Progenitor cell of endocrine pancreas (in vitro differentiated cells): ENCODE data around the gene TMEM135. TPM values are rescaled to one million over a fixed set of nuclear protein-coding genes. Genes with fewer than 3 reads are reported as not detected.

ENCODE experiments used
- DNase-seq: peaks from one replicate; pipeline ENCODE4 v3.0.0; 2021; ENCODE audit warnings: low spot score; ENCODE audit not compliant: unreplicated experiment
- H3K27ac Mint-ChIP-seq: 2 replicates; pipeline ENCODE4 v1.8.0; 2021; ENCODE audit warnings: mild to moderate bottlenecking, moderate library complexity, mixed read lengths
- H3K27me3 Mint-ChIP-seq: 2 replicates; pipeline ENCODE4 v1.8.0; 2021; ENCODE audit warnings: mixed read lengths
- H3K36me3 Mint-ChIP-seq: 2 replicates; pipeline ENCODE4 v1.8.0; 2022; ENCODE audit warnings: mixed read lengths; ENCODE audit not compliant: insufficient read depth
- H3K4me1 Mint-ChIP-seq: 2 replicates; pipeline ENCODE4 v1.8.0; 2021; ENCODE audit warnings: low read depth, mixed read lengths
- H3K4me3 Mint-ChIP-seq: 2 replicates; pipeline ENCODE4 v1.8.0; 2021; ENCODE audit warnings: low read depth, mild to moderate bottlenecking, moderate library complexity, mixed read lengths
- H3K9me3 Mint-ChIP-seq: 2 replicates; pipeline ENCODE4 v1.8.0; 2021; ENCODE audit warnings: low read depth, mixed read lengths
- CTCF ChIP-seq: fragments of 200-600 bp; sonication (generic); IDR thresholded peaks from one replicate; pipeline ENCODE4 v1.5.0; 2021; ENCODE audit warnings: antibody characterized with exemption, mild to moderate bottlenecking; ENCODE audit not compliant: unreplicated experiment
- total RNA-seq: library from RNA; stranded (reverse); gene quantifications from 2 replicates; pipeline ENCODE4 v1.2.1, GENCODE V29; 2021

The TMEM135 gene
- total RNA-seq, 1 donor from 2014 or later = 33.0 TPM

GRCh38 chr11:87059596-87060390 lies 22.1 kb downstream of the TMEM135 start:
- Mint-ChIP-seq H3K27ac (no peak overlapping the region), H3K36me3 (peaks cover 3% of the 10 kb centered on the region), H3K4me1 (no peaks in the 10 kb centered on the region), H3K9me3 (no peaks in the 10 kb centered on the region), H3K4me3 (no peak overlapping the region), H3K27me3 (no peaks in the 10 kb centered on the region)
- DNase-seq = no peak
- TF ChIP-seq CTCF = no peak

- Mint-ChIP-seq H3K27ac (no peak overlapping the region), H3K9me3 (no peaks in the 10 kb centered on the region), H3K27me3 (no peaks in the 10 kb centered on the region), H3K36me3 (peaks cover 3% of the 10 kb centered on the region), H3K4me1 (no peaks in the 10 kb centered on the region), H3K4me3 (no peak overlapping the region)
- DNase-seq = no peak
- TF ChIP-seq CTCF = no peak
Measured at GRCh38 chr11:87061766-87062165, 24.0 kb downstream of the TMEM135 start.

- TF ChIP-seq CTCF = no peak
- no peaks in the 10 kb centered on the region for H3K9me3 Mint-ChIP-seq
- no peak overlapping the region for H3K27ac Mint-ChIP-seq
- no peaks in the 10 kb centered on the region for H3K4me1 Mint-ChIP-seq
- H3K27me3 Mint-ChIP-seq = no peaks in the 10 kb centered on the region
- no peak for DNase-seq
- no peak overlapping the region for H3K4me3 Mint-ChIP-seq
- peaks cover 3% of the 10 kb centered on the region for H3K36me3 Mint-ChIP-seq
Measured at GRCh38 chr11:87063982-87064381, 26.2 kb downstream of the TMEM135 start.

- TF ChIP-seq CTCF = no peak
- Mint-ChIP-seq H3K4me1 (no peaks in the 10 kb centered on the region), H3K4me3 (no peak overlapping the region), H3K27me3 (no peaks in the 10 kb centered on the region), H3K9me3 (peaks cover 5% of the 10 kb centered on the region), H3K27ac (no peak overlapping the region), H3K36me3 (peaks cover 21% of the 10 kb centered on the region)
- DNase-seq = no peak
Measured at GRCh38 chr11:87072787-87073186, 35.1 kb downstream of the TMEM135 start.

- H3K36me3 Mint-ChIP-seq = peaks cover 22% of the 10 kb centered on the region
- no peak for TF ChIP-seq CTCF
- no peak overlapping the region for H3K4me3 Mint-ChIP-seq
- peaks cover under 1% of the 10 kb centered on the region for H3K4me1 Mint-ChIP-seq
- peaks cover 5% of the 10 kb centered on the region for H3K9me3 Mint-ChIP-seq
- H3K27ac Mint-ChIP-seq = no peak overlapping the region
- DNase-seq = no peak
- H3K27me3 Mint-ChIP-seq = no peaks in the 10 kb centered on the region
Measured at GRCh38 chr11:87076260-87076783, 38.6 kb downstream of the TMEM135 start.
